HG02970 (cell line): Measurements from ENCODE around the gene COL15A1.
"Not testable (repeated sequence)": the region's sequence is repeated elsewhere in the genome, so short reads cannot be mapped to it uniquely, and the experiment has no call there.

Source experiments
- ATAC-seq: cut with Tn5 transposase; IDR thresholded peaks from one replicate; pipeline ENCODE4 v1.9.1; 2021; ENCODE audit warnings: mild to moderate bottlenecking, moderate library complexity, moderate number of reproducible peaks; ENCODE audit not compliant: unreplicated experiment, low FRiP score

COL15A1 gene

DNA sequence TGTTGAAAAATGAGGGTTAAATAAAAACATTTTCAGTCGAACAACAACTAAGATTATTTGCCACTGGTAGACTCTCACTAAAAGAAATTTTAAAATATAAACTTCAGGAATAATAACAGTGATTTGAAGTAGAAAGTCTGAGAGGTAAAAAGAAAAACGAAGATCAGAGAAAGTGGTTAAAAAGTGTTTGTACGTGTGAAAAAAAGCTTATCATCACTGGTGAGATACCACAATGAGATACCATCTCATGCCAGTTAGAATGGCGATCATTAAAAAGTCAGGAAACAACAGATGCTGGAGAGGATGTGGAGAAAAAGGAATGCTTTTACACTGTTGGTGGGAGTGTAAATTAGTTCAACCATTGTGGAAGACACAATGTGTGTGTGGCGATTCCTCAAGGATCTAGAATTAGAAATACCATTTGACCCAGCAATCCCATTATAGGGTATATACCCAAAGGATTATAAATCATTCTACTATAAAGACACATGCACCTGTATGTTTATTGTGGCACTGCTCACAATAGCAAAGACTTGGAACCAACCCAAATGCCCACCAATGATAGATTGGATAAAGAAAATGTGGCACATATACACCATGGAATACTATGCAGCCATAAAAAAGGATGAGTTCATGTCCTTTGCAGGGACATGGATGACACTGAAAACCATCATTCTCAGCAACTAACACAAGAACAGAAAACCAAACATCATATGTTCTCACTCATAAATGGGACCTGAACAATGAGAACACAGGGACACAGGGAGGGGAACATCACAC is 156.3 kb downstream of the COL15A1 start:
- not testable (repeated sequence) for ATAC-seq

DNA sequence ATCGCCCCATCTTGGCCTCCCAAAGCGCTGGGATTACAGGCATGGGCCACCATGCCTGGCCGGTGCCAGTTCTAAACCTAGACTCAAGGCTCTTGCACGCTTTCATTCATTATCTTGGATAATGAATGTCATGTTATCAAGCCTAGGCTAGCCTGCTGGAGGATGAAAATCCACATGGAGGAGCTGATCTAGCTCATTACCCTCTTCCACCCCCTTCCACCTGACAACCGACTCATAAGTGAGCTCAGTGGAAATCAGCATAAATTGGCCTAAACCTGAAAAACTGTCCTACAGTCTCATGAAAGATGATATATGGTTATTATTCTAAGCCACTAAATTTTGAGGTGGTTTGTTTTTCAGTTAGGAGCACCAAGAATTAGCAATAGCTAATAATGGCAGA is 157.6 kb downstream of the COL15A1 start:
- no peak for ATAC-seq

GRCh38 chr9:99101812-99102211 is 158.1 kb downstream of the COL15A1 start:
- ATAC-seq = no peak

DNA sequence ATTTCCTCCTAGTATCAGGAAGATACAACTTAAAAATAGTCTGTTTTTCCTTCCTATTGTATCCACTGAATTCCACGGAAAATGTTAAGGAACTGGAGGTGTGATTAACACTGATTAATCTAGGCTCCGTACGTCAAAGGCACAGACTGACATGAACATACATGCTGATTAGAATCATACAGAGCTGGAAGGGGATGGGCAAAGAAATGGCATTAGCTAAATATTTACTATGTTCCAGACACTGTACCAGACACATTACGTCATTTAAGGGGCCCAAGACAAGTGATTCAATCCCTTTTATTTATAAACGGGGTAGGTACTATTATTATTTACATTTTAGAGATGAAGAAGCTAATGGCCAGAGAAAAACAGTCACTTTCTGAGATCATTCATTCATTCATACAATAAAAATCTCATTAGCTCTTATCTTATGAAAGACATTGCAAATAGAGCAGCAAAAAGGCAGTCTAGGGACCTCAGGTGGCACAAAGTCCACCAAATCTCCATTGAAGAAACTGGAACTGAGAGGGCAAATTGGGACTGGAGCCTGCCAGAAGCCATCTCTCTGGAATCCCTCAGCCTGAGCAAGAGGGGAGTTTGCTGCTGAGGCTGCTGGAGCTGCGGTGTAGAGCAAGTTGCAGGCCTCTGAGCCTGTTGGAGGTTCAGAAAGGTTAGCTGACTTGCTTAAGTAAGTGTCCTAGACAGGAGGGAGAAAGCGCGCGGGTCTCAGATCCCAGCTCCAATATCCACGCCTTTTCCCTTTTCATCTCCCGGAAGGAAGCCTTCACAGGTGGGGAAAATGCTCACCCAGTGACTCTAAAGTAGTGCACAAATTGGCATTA is 159.6 kb downstream of the COL15A1 start:
- ATAC-seq = no peak

GRCh38 chr9:99103901-99104458 is 160.3 kb downstream of the COL15A1 start:
- no peak for ATAC-seq

- peak; percentile 92 for ATAC-seq
These were observed 160.9 kb downstream of the COL15A1 start, which contains the start of gene TGFBR1 for GRCh38 chr9:99104459-99105151. TGFBR1 (plus strand) TSS chr9:99105113; CDS start chr9:99105206, 93 bp downstream.

GRCh38 chr9:99105152-99106043 is 161.7 kb downstream of the COL15A1 start:
- ATAC-seq = peak; percentile 51

DNA sequence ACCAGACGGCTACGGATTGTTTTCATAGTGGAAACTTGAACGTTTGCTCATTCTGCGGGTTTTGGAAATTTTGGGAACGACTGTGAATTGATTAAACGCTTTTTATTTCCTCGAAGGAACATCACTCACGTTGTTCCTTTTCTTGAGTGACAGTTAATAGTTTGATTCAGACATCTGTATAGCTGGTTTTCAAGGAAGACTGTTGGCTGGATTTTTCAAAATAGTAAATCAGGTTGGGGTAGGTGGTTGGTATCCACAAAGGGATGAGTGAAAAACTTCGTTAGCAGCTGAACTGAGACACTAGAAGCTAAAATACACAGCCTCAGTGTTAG is 162.3 kb downstream of the COL15A1 start:
- no peak for ATAC-seq

DNA sequence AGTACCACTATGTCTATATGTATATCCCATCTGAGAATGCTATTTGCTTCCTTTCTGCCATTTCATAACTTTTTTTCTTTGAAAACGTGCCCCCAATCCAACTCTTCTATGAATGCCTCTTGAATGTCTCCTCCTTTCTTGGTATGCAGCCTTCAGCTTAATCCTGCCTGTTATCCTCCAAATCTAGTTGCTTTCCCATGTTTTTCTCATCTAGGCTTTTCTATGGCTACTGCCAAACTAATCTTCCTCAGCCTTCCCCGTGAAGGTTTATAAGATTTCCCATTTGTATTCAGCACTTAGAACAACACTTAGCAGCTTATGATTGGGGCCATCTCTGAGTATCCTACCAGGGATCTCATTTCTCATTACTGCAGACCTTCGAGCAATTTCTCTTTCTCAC is 163.7 kb downstream of the COL15A1 start:
- no peak for ATAC-seq

DNA sequence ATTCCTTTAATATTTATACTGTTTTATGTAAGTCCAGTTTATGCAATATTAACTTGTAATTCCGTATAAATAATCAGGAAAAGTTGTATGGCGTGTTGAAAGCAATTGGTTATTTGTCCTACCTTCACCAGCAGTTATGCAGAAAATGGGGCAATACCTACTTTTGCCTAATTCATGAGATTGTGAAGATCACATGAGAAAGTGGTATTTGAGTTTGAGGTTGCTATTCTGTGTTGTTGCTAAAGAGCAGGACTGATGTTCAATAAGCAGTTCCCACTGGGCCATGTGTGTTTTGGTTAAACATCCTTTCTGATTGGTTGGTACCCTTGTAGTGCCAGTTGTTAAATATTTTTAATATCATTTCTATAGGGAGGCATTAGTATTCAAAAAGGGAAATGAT is 164.4 kb downstream of the COL15A1 start:
- ATAC-seq = no peak

DNA sequence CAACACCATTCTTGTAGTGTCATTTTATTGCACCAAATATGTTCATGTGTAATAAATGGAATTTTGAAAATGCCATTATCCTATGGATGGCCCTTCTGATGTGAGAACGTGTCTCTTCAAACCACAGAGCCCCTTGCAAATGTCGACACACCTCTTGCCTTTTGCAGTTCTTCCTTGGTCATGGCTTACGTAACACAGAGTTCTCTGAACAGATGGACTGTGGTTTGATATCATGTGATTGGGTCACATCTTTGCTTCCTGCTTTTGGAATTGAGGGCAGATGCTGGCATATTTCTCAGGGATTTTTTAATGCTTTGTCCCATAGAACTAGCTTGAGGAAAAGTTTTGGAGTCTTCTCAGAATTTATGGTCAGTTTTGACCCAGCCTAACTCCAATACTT is 165.8 kb downstream of the COL15A1 start:
- ATAC-seq = no peak

DNA sequence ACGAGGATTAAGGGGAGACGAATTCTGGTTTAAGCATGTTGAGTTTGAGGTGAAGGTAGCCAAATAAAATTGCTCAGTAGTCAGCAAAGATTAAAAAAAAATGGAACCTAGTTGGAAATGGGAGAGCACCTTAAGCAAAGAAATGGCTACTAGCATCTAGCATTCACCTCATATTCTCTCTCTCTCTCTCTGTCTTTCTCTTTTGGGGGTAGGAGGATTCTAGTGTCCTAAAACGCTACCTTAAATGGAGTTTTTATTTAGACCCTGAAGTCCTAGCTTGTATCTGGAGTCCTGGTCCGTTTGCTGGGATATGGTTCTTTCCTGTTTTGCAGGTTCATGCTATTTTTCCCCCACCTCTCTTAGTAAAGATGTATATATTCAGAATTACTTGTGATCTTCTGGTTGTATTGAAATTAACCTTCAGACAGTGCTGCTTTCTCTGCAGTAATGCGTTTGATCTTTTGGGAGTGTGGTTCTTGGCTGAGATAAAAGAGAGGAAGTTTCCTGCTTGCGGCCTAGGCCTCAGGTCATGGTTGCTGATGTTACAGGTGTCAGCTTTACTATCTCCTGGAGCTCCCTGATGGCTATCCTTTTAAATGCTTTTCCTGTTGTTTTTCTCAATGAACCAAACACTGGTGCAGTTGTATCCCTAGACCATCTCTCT is 169.2 kb downstream of the COL15A1 start:
- no peak for ATAC-seq

DNA sequence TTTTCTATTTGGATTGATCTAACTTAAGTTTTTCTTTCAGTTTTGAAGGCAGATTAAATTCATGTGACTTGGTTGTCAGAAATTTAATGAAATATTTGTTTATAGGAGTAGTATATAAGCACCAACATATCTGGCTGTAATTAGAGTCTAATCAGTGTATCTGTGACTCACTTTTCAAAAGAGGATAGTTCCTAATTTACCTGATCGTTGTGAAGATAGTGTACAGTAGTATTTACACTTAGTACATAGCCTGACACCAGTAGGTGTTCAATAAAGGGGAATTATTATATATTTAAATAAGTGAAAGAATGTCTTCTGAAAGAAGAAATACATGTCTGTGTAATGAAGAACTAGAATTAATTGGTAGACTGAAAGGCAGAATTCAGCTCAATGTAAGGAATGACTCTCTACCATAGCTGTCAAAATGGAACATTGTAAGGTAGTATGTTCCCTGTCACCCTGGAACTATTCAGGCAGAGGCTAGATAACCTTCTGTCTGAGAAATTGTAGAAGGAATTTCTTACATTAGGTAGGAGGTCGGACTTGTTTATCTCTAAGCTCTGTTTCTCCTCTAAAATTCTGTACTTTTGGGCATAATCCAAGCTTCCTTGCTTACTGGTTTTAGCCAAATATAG is 169.8 kb downstream of the COL15A1 start:
- no peak for ATAC-seq

DNA sequence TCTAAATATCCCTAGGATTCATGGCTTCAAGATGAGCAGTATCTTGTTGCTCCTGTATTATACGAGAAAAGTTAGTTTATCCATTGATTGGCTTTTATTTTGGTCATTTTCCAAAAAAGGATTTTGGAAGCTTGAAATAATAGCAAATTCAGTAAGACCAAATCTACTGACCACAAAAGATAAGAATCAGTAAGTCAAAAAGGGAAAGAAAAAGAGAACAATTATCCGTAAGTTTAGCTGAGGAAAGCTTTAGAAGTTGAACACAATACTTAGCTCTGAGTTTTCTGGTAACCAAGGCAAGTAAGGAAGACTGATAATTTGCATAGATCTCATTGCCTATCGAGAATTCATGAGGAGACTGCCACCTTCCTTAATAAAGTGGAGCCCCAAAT is 170.3 kb downstream of the COL15A1 start:
- ATAC-seq = no peak

DNA sequence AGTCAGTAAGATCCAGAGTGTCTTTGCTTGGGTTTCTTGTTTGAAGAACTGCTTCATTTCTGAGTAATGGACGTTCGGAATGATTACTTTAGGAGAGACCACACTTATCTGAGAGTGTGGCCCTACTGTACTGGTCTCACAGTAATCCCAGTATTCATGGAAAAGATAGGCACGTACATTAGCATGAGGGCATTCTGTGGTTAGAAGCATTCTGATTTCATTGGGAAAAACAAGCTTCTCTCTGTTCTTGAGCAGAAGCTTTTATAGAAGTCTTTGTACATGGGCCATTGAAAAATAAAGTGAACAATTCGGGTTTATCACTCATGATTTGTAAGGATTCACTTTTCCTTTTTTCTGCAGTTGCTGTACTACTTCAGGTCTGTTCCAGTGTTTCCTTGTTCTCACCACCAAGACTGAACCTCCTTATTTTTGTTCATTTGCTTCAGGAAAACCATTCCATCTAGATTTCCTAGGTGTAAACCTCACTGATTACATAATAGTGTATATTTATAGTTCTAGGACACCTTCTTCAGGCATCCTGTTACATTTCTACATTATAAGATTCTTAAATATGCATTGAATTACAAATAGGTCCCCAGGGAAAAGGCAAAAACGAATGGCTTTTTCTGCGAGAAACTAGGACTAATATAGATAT is 171.3 kb downstream of the COL15A1 start:
- ATAC-seq = no peak

DNA sequence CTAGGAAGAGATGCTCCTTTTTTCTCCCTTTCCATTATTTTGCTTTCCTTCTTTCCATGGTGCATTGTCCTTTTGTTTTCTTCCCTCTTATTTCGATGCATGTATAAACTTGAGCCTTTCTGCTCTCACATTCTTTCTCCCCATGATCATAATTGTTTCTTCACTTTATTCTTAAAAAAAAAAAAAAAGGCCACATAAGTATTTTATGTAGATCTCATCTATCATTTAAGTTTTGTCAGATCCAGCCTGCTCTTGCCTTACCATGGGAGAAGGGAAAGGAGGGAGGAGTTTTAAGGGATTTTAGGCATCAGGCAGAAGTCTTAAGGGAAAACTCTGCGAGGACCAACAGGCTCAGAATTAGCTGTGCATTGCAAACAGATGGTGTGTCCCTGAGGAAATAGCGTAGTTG is 172.3 kb downstream of the COL15A1 start:
- ATAC-seq = no peak

DNA sequence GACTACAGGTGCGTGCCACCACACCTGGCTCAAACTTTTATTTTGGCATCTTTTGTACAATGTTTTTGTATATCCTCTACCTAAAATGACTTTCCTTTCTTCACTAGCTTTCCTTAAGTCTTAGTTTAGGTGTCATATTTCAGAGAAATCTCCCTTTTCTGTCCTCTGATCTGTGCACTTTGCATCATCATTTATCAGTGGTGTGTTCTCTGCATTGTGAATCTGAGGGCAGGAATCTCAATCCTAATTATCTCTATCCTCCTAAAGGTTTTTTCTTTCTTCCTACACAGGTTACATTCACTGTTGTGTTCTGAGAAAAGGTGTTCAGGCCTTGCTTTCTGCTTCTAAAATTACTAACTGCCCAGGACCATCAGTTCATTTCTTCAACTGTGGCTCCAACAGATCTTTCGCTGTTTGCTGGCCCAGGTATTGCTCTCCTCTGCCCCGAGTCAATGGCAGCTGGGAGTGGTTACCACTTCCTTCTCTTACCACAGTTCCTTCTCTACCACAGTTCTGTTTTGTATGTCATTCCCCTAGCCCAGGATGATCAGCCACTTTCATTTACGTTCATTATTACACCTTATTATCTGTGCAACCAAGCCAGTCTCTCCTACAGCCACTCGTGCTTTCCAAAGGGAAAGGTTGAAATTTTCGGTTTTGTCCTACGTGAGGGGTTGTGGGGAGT is 175.2 kb downstream of the COL15A1 start:
- peak; percentile 65 for ATAC-seq
